ENCODE data around the gene MSL1.

MSL1 gene

GRCh38 chr17:40177275-40177874 lies 55.6 kb downstream of the MSL1 start, which contains the start of gene RAPGEFL1:
Gene RAPGEFL1, plus strand, starts transcription at chr17:40177470. Its CDS starts 392 bp downstream, at chr17:40177862.
- H3K4me3 ChIP-seq (ENCODE audit: low read length), result peak within 1 kb of the TSS; percentile 39
- peak within 1 kb of the TSS; percentile 84 for H3K18ac ChIP-seq (ENCODE audit: low read length)
- peak within 1 kb of the TSS; percentile 87 for H3K4me2 ChIP-seq (ENCODE audit: low read length)
- no peak within 1 kb of the TSS for H4K5ac ChIP-seq (ENCODE audit: low read length)
- H2BK5ac ChIP-seq (ENCODE audit: low read length), result no peak within 1 kb of the TSS
- H2BK120ac ChIP-seq (ENCODE audit: low read depth, low read length), result no peak within 1 kb of the TSS
- H3K27me3 ChIP-seq (ENCODE audit: insufficient read depth, low read length, poor library complexity), result no peaks in the 10 kb centered on the region
- no peak within 1 kb of the TSS for H2BK15ac ChIP-seq (replicated peaks; ENCODE audit: low read depth)
- H3K4me1 ChIP-seq (ENCODE audit: control insufficient read depth, low read depth, low read length), result no peaks in the 10 kb centered on the region
- H3K79me2 ChIP-seq (ENCODE audit: control insufficient read depth, insufficient read depth, low read length), result no peaks in the 10 kb centered on the region
- H3K27ac ChIP-seq (ENCODE audit: low read depth, low read length), result peak within 1 kb of the TSS; percentile 34
- no peak within 1 kb of the TSS for H3K4ac ChIP-seq (ENCODE audit: low read depth, low read length)
- no CpG with 5 or more reads among the region's 57 CpGs for WGBS (ENCODE audit: extremely low coverage, insufficient coverage, low lambda C conversion rate)
- peak within 1 kb of the TSS; percentile 70 for H3K9ac ChIP-seq (ENCODE audit: low read length)
- no peak within 1 kb of the TSS for H3K23ac ChIP-seq (ENCODE audit: low read length)
- peak within 1 kb of the TSS; percentile 79 for H3K56ac ChIP-seq (ENCODE audit: low read length)
- no peaks in the 10 kb centered on the region for H3K79me1 ChIP-seq (ENCODE audit: low read length)
- DNase-seq, result peak; percentile 88
- no peak within 1 kb of the TSS for H2AK5ac ChIP-seq (ENCODE audit: low read length)
- no peaks in the 10 kb centered on the region for H3K36me3 ChIP-seq (ENCODE audit: control insufficient read depth, insufficient read depth, low read length)
- no peak within 1 kb of the TSS for H4K8ac ChIP-seq (ENCODE audit: low read depth, low read length)

DNA sequence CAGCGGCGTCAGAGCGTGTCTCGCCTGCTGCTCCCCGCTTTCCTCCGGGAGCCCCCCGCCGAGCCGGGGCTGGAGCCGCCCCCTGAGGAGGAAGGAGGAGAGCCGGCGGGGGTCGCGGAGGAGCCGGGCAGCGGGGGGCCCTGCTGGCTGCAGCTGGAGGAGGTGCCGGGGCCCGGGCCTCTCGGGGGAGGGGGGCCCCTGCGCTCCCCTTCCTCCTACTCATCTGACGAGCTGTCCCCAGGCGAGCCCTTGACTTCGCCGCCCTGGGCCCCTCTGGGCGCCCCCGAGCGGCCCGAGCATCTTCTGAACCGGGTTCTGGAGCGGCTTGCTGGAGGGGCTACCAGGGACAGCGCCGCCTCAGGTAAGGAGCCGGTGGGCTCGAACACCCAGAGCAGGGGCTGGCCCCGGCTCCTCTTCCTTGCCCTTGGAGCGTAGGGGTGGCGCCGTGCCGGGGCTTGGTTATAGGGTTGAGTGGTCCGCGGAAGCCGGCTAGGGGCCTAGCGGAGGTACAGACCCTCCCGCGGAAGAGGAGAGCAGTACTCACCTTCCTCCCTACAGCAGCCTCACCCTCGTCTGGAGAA lies 56.3 kb downstream of the MSL1 start:
- no CpG with 5 or more reads among the region's 46 CpGs for WGBS (ENCODE audit: extremely low coverage, insufficient coverage, low lambda C conversion rate)
- Histone ChIP-seq H3K4me3 (ENCODE audit: low read length) (no peak overlapping the region), H3K23ac (ENCODE audit: low read length) (no peak overlapping the region), H3K4me2 (ENCODE audit: low read length) (peak overlapping the region; percentile 29), H2BK15ac (replicated peaks; ENCODE audit: low read depth) (no peak overlapping the region), H3K79me1 (ENCODE audit: low read length) (no peaks in the 10 kb centered on the region), H4K5ac (ENCODE audit: low read length) (no peak overlapping the region), H3K9ac (ENCODE audit: low read length) (peak overlapping the region; percentile 29), H3K27me3 (ENCODE audit: insufficient read depth, low read length, poor library complexity) (no peaks in the 10 kb centered on the region), H3K56ac (ENCODE audit: low read length) (peak overlapping the region; percentile 79), H4K8ac (ENCODE audit: low read depth, low read length) (no peak overlapping the region), H3K18ac (ENCODE audit: low read length) (peak overlapping the region; percentile 84), H2AK5ac (ENCODE audit: low read length) (no peak overlapping the region), H3K4ac (ENCODE audit: low read depth, low read length) (no peak overlapping the region), H2BK5ac (ENCODE audit: low read length) (no peak overlapping the region), H3K79me2 (ENCODE audit: control insufficient read depth, insufficient read depth, low read length) (no peaks in the 10 kb centered on the region), H3K36me3 (ENCODE audit: control insufficient read depth, insufficient read depth, low read length) (no peaks in the 10 kb centered on the region), H3K27ac (ENCODE audit: low read depth, low read length) (no peak overlapping the region), H2BK120ac (ENCODE audit: low read depth, low read length) (no peak overlapping the region), H3K4me1 (ENCODE audit: control insufficient read depth, low read depth, low read length) (no peaks in the 10 kb centered on the region)
- DNase-seq, result peak; percentile 61

GRCh38 chr17:40178660-40179059 lies 56.9 kb downstream of the MSL1 start:
- no peak overlapping the region for H3K23ac ChIP-seq (ENCODE audit: low read length)
- H3K18ac ChIP-seq (ENCODE audit: low read length), result no peak overlapping the region
- H3K36me3 ChIP-seq (ENCODE audit: control insufficient read depth, insufficient read depth, low read length), result no peaks in the 10 kb centered on the region
- H3K4me1 ChIP-seq (ENCODE audit: control insufficient read depth, low read depth, low read length), result no peaks in the 10 kb centered on the region
- H3K56ac ChIP-seq (ENCODE audit: low read length), result peak overlapping the region; percentile 22
- no peak overlapping the region for H2AK5ac ChIP-seq (ENCODE audit: low read length)
- no peak overlapping the region for H2BK5ac ChIP-seq (ENCODE audit: low read length)
- DNase-seq, result no peak
- WGBS (ENCODE audit: extremely low coverage, insufficient coverage, low lambda C conversion rate), result no CpG with 5 or more reads among the region's 7 CpGs
- H3K9ac ChIP-seq (ENCODE audit: low read length), result peak overlapping the region; percentile 29
- no peak overlapping the region for H4K8ac ChIP-seq (ENCODE audit: low read depth, low read length)
- no peak overlapping the region for H3K4me3 ChIP-seq (ENCODE audit: low read length)
- no peak overlapping the region for H3K27ac ChIP-seq (ENCODE audit: low read depth, low read length)
- no peak overlapping the region for H3K4me2 ChIP-seq (ENCODE audit: low read length)
- H3K27me3 ChIP-seq (ENCODE audit: insufficient read depth, low read length, poor library complexity), result no peaks in the 10 kb centered on the region
- no peak overlapping the region for H2BK15ac ChIP-seq (replicated peaks; ENCODE audit: low read depth)
- H3K4ac ChIP-seq (ENCODE audit: low read depth, low read length), result no peak overlapping the region
- no peak overlapping the region for H2BK120ac ChIP-seq (ENCODE audit: low read depth, low read length)
- H3K79me2 ChIP-seq (ENCODE audit: control insufficient read depth, insufficient read depth, low read length), result no peaks in the 10 kb centered on the region
- H3K79me1 ChIP-seq (ENCODE audit: low read length), result no peaks in the 10 kb centered on the region
- no peak overlapping the region for H4K5ac ChIP-seq (ENCODE audit: low read length)

- Histone ChIP-seq H3K18ac (ENCODE audit: low read length) (no peak overlapping the region), H4K8ac (ENCODE audit: low read depth, low read length) (no peak overlapping the region), H3K36me3 (ENCODE audit: control insufficient read depth, insufficient read depth, low read length) (no peaks in the 10 kb centered on the region), H3K4me1 (ENCODE audit: control insufficient read depth, low read depth, low read length) (no peaks in the 10 kb centered on the region), H3K9ac (ENCODE audit: low read length) (no peak overlapping the region), H3K4ac (ENCODE audit: low read depth, low read length) (no peak overlapping the region), H2AK5ac (ENCODE audit: low read length) (no peak overlapping the region), H2BK5ac (ENCODE audit: low read length) (no peak overlapping the region), H2BK120ac (ENCODE audit: low read depth, low read length) (no peak overlapping the region), H3K27ac (ENCODE audit: low read depth, low read length) (no peak overlapping the region), H3K79me1 (ENCODE audit: low read length) (no peaks in the 10 kb centered on the region), H3K56ac (ENCODE audit: low read length) (no peak overlapping the region), H3K27me3 (ENCODE audit: insufficient read depth, low read length, poor library complexity) (no peaks in the 10 kb centered on the region), H3K79me2 (ENCODE audit: control insufficient read depth, insufficient read depth, low read length) (no peaks in the 10 kb centered on the region), H3K4me3 (ENCODE audit: low read length) (no peak overlapping the region), H3K23ac (ENCODE audit: low read length) (no peak overlapping the region), H4K5ac (ENCODE audit: low read length) (no peak overlapping the region), H2BK15ac (replicated peaks; ENCODE audit: low read depth) (no peak overlapping the region), H3K4me2 (ENCODE audit: low read length) (no peak overlapping the region)
- WGBS (ENCODE audit: extremely low coverage, insufficient coverage, low lambda C conversion rate), result no CpG with 5 or more reads among the region's 6 CpGs
- DNase-seq, result peak; percentile 67
Measured at GRCh38 chr17:40179923-40180659, 58.3 kb downstream of the MSL1 start.

DNA sequence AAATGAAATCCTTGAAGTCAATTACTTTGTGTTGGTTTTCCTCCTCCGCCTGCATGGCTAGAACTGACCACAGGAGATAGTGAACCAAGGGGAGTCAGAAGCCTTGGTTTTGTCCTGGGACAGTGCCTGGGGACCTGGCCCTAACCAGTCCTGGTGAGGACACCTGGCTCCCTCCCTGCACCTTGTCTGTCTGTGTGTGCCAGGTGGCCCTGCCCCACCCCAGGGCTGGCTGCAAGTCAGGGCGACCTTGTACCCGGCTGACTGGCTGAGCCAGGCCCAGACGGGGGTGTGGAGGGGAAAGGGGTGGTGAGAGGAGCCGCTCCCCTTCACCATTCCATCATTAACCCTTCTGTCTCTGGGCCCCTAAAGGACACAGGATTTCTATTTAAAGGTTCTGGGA lies 58.9 kb downstream of the MSL1 start:
- no CpG with 5 or more reads among the region's 5 CpGs for WGBS (ENCODE audit: extremely low coverage, insufficient coverage, low lambda C conversion rate)
- H3K18ac ChIP-seq (ENCODE audit: low read length), result no peak overlapping the region

More for the DNA sequence above, 58.9 kb downstream of the MSL1 start:
- Histone ChIP-seq H2BK15ac (replicated peaks; ENCODE audit: low read depth) (no peak overlapping the region), H3K4me3 (ENCODE audit: low read length) (no peak overlapping the region), H2BK120ac (ENCODE audit: low read depth, low read length) (no peak overlapping the region), H3K23ac (ENCODE audit: low read length) (no peak overlapping the region), H3K9ac (ENCODE audit: low read length) (no peak overlapping the region), H4K8ac (ENCODE audit: low read depth, low read length) (no peak overlapping the region), H3K79me1 (ENCODE audit: low read length) (no peaks in the 10 kb centered on the region), H4K5ac (ENCODE audit: low read length) (no peak overlapping the region), H2AK5ac (ENCODE audit: low read length) (no peak overlapping the region), H3K4me2 (ENCODE audit: low read length) (no peak overlapping the region), H3K4ac (ENCODE audit: low read depth, low read length) (no peak overlapping the region), H3K27me3 (ENCODE audit: insufficient read depth, low read length, poor library complexity) (no peaks in the 10 kb centered on the region), H2BK5ac (ENCODE audit: low read length) (no peak overlapping the region), H3K36me3 (ENCODE audit: control insufficient read depth, insufficient read depth, low read length) (no peaks in the 10 kb centered on the region), H3K27ac (ENCODE audit: low read depth, low read length) (no peak overlapping the region), H3K79me2 (ENCODE audit: control insufficient read depth, insufficient read depth, low read length) (no peaks in the 10 kb centered on the region), H3K4me1 (ENCODE audit: control insufficient read depth, low read depth, low read length) (no peaks in the 10 kb centered on the region), H3K56ac (ENCODE audit: low read length) (no peak overlapping the region)
- DNase-seq, result no peak
